Frontal cortex (tissue), 4 donors: ENCODE results near the gene CYP26C1. TPM values are rescaled to one million over a fixed set of nuclear protein-coding genes. Genes with fewer than 3 reads are reported as not detected.

Source experiments
- DNase-seq, 2 donors: peaks; one replicate each; pipeline ENCODE4 v3.0.0; 2012; ENCODE audit warnings: low spot score in 2 of 2
- FAIRE-seq: peaks from 2 replicates; lab custom pipeline; 2012; peaks lifted over from hg19 to GRCh38; lab: Jason Lieb, UNC
- total RNA-seq: library from RNA; depleted of rRNA; stranded (reverse); fragments of >200 nt; gene quantifications from one replicate; pipeline ENCODE4 v1.2.3, GENCODE V29; 2014
- donor health status: control.
- donor health status: control.
- donor health status: control.

Gene CYP26C1
- total RNA-seq, 1 donor from 2014 or later: under 0.01 TPM

- FAIRE-seq (no peak), DNase-seq (no peak)
These were observed 14.2 kb downstream of the CYP26C1 start for GRCh38 chr10:93074597-93075368.

- DNase-seq (no peak), FAIRE-seq (no peak)
These were observed 15.0 kb downstream of the CYP26C1 start for GRCh38 chr10:93075369-93076221.

- DNase-seq (no peak), FAIRE-seq (no peak)
These were observed 16.3 kb downstream of the CYP26C1 start for GRCh38 chr10:93076871-93077270.

- FAIRE-seq (no peak), DNase-seq (no peak)
These were observed 17.3 kb downstream of the CYP26C1 start for GRCh38 chr10:93077860-93078337.

- DNase-seq (no peak), FAIRE-seq (no peak)
These were observed 19.2 kb downstream of the CYP26C1 start for GRCh38 chr10:93079663-93080349.

GRCh38 chr10:93080350-93081046 is 19.9 kb downstream of the CYP26C1 start:
- DNase-seq (peak in 1 of 2 donors; percentile 82), FAIRE-seq (no peak)

- FAIRE-seq: no peak
- DNase-seq: no peak
These were observed 20.7 kb downstream of the CYP26C1 start for GRCh38 chr10:93081318-93081717.

GRCh38 chr10:93081834-93082233 is 21.2 kb downstream of the CYP26C1 start:
- no peak for FAIRE-seq
- DNase-seq: no peak

- no peak for DNase-seq
- no peak for FAIRE-seq
These were observed 23.3 kb downstream of the CYP26C1 start for GRCh38 chr10:93083743-93084539.

- no peak for FAIRE-seq
These were observed 24.8 kb downstream of the CYP26C1 start for GRCh38 chr10:93085272-93085859.

GRCh38 chr10:93086289-93086688 is 25.7 kb downstream of the CYP26C1 start:
- FAIRE-seq (no peak), DNase-seq (no peak)

More at GRCh38 chr10:93085272-93085859, 24.8 kb downstream of the CYP26C1 start:
- no peak for DNase-seq

GRCh38 chr10:93087846-93088245 is 27.2 kb downstream of the CYP26C1 start:
- DNase-seq (no peak), FAIRE-seq (no peak)

- DNase-seq (no peak), FAIRE-seq (no peak)
These were observed 27.9 kb downstream of the CYP26C1 start for GRCh38 chr10:93088466-93088865.

GRCh38 chr10:93090619-93091018 is 30.0 kb downstream of the CYP26C1 start:
- DNase-seq: no peak
- no peak for FAIRE-seq

- DNase-seq (no peak), FAIRE-seq (peak; percentile 37)
These were observed 31.4 kb downstream of the CYP26C1 start for GRCh38 chr10:93091960-93092359.

- FAIRE-seq (no peak), DNase-seq (no peak)
These were observed 34.6 kb downstream of the CYP26C1 start for GRCh38 chr10:93095225-93095624.

- FAIRE-seq: no peak
These were observed 36.3 kb downstream of the CYP26C1 start for GRCh38 chr10:93096901-93097300.

GRCh38 chr10:93097386-93097785 is 36.8 kb downstream of the CYP26C1 start:
- no peak for FAIRE-seq
- no peak for DNase-seq

More at GRCh38 chr10:93096901-93097300, 36.3 kb downstream of the CYP26C1 start:
- no peak for DNase-seq
